Ramos (cell line): Measurements from ENCODE around the gene SHCBP1L.
"Not testable (repeated sequence)": the region's sequence is repeated elsewhere in the genome, so short reads cannot be mapped to it uniquely, and the experiment has no call there.

Source experiments
- in situ Hi-C: fragments of 300-500 bp; cut with MboI; formaldehyde crosslinking; loops from one replicate; pipeline ENCODE4 v1.14.3; 2022; ENCODE audit warnings: low sequenced_read_pairs; ENCODE audit not compliant: unreplicated experiment

SHCBP1L gene

GRCh38 chr1:182968151-182968741 lies 15.3 kb upstream of the SHCBP1L start:
- in situ Hi-C loops: no loop called here

- in situ Hi-C loops: no loop called here
Observed at GRCh38 chr1:182965861-182966260, 12.9 kb upstream of the SHCBP1L start.

GRCh38 chr1:182965096-182965495 lies 12.1 kb upstream of the SHCBP1L start:
- in situ Hi-C loops: no loop called here

- in situ Hi-C loops: no loop called here
Observed at GRCh38 chr1:182962554-182963115, 9.7 kb upstream of the SHCBP1L start.

- in situ Hi-C loops: no loop called here
Observed at GRCh38 chr1:182960046-182960445, 7.1 kb upstream of the SHCBP1L start.

GRCh38 chr1:182957902-182958395 lies 5.0 kb upstream of the SHCBP1L start:
- in situ Hi-C loops: loop anchor here (10.0 kb wide), 1 partner anchor 277 kb away; no protein-coding TSS in a partner anchor

- in situ Hi-C loops: loop anchor here (10.0 kb wide), 1 partner anchor 278 kb away; no protein-coding TSS in a partner anchor
Observed at GRCh38 chr1:182956708-182957365, 3.9 kb upstream of the SHCBP1L start.

- in situ Hi-C loops: loop anchor here (10.0 kb wide), 1 partner anchor 279 kb away; no protein-coding TSS in a partner anchor
Observed at GRCh38 chr1:182955596-182956588, 2.9 kb upstream of the SHCBP1L start.

GRCh38 chr1:182953826-182954225 lies 860 bp upstream of the SHCBP1L start:
- in situ Hi-C loops: loop anchor here (10.0 kb wide), 1 partner anchor 281 kb away; no protein-coding TSS in a partner anchor

- in situ Hi-C loops: not testable (repeated sequence)
Observed at GRCh38 chr1:182943336-182943735, 9.6 kb downstream of the SHCBP1L start.

- in situ Hi-C loops: not testable (repeated sequence)
Observed at GRCh38 chr1:182942145-182942544, 10.8 kb downstream of the SHCBP1L start.

- in situ Hi-C loops: no loop called here
Observed at GRCh38 chr1:182939413-182939812, 13.6 kb downstream of the SHCBP1L start.

GRCh38 chr1:182935716-182936115 lies 17.2 kb downstream of the SHCBP1L start:
- in situ Hi-C loops: no loop called here

GRCh38 chr1:182930985-182931384 lies 22.0 kb downstream of the SHCBP1L start:
- in situ Hi-C loops: no loop called here

GRCh38 chr1:182927693-182928433 lies 25.1 kb downstream of the SHCBP1L start:
- in situ Hi-C loops: no loop called here

GRCh38 chr1:182925661-182926060 lies 27.3 kb downstream of the SHCBP1L start:
- in situ Hi-C loops: no loop called here

- in situ Hi-C loops: no loop called here
Observed at GRCh38 chr1:182917378-182917777, 35.6 kb downstream of the SHCBP1L start.

- in situ Hi-C loops: no loop called here
Observed at GRCh38 chr1:182913401-182913800, 39.6 kb downstream of the SHCBP1L start.

GRCh38 chr1:182910143-182910542 lies 42.8 kb downstream of the SHCBP1L start:
- in situ Hi-C loops: no loop called here
